Measurements from ENCODE around the gene ABHD16B.
A peak's percentile ranks its signal among the peaks of the same experiment; 100 is the strongest.
"Not testable (repeated sequence)": the region's sequence is repeated elsewhere in the genome, so short reads cannot be mapped to it uniquely, and the experiment has no call there.

The ABHD16B gene

GRCh38 chr20:63878899-63879663, 17.8 kb downstream of the ABHD16B start:
- DNase-seq (ENCODE audit: low read depth) = no peak

DNA sequence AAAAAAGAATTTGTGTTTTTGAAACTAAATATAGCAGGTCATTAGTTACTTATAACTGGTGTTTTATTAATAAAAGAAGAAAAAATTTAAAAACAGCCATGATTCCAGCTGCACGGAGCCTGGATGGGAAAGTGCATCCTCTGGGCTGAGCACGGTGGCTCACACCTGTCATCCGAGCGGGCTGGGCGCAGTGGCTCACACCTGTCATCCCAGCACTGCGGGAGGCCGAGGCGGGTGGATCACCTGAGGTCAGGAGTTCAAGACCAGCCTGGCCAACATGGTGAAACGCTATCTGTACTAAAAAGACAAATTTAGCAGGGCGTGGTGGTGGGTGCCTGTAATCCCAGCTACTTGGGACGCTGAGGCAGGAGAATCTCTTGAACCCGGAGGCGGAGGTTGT, 19.6 kb downstream of the ABHD16B start:
- not testable (repeated sequence) for DNase-seq (ENCODE audit: low read depth)

GRCh38 chr20:63881451-63882226, 20.3 kb downstream of the ABHD16B start:
- no peak for DNase-seq (ENCODE audit: low read depth)

- DNase-seq (ENCODE audit: low read depth) = no peak
These were observed 21.2 kb downstream of the ABHD16B start for GRCh38 chr20:63882257-63883200.

GRCh38 chr20:63883201-63883593, 21.9 kb downstream of the ABHD16B start:
- no peak for DNase-seq (ENCODE audit: low read depth)

DNA sequence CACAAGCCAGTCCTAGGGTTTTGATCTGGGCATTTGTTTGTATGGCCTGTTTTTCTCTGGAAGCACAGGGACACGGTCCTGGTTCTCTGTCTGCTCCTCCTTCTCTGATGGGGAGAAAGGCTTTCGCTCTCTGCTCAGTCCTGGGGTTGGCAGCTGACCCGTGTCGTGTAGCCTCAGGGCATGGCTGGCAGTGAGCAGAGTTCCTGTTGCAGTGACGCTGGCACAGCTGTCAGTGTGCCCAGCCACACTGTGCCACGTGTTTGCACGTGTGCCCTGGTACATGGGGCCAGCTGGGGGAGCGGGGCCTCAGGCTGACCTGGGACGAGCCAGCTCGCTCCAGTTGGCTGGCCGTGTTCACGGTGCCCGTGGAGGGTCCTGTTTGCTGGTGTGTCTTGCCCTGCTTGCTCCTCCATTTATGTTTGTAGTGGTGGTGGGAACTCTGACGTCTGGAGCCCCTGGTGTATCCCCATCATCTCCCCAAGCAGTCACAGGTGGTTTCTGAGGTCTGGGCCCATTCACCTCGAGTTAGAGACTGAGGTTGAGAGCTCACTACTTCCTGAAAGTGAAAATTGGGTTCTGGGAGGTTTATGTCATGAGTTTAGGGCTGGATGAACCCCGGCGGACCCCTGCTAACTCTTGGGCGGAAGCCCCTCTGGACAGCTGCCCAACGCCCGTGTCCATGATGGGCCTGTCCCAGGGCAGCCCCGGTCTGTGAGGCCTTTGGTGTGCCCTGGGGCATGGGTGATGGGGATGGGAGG, 23.4 kb downstream of the ABHD16B start:
- no peak for DNase-seq (ENCODE audit: low read depth)

GRCh38 chr20:63885264-63886053, 24.2 kb downstream of the ABHD16B start:
- no peak for DNase-seq (ENCODE audit: low read depth)

DNA sequence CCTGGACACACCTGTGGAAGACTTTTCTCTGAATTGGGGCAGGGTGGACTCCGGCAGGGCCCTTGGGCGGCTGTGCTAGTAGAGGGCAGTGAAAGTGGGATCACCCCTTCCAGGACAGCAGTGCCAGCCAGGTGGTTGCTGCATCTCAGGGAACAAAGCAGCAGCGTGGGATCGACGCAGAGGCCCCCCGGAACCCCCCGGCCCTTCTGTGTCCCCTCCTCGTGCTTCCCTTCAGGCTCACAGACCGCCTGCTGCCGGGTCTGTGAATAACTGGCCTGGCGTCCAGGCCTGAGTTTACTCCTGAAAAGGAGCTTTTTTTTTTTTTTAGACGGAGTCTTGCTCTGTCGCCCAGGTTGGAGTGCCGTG, 24.7 kb downstream of the ABHD16B start:
- no peak for DNase-seq (ENCODE audit: low read depth)

DNA sequence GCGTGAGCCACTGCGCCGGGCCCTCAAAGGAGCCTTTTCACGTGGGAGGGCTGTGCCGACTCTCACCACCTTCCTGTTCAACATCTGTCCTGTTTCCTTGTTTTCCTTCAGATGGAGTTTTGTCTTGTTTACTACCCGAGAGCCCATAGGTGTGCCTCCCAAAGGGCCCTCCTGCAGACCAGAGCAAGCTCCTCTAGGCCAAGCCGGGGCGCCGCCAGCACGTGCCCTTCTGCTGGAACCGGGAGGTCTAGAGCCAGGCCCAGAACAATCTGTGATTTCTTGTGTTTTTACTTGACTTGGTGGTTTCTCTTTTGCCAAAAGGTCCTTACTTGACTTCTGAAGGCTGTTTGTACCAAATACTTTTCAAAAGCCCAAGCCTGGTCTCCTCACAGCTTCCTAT, 25.6 kb downstream of the ABHD16B start:
- DNase-seq (ENCODE audit: low read depth) = no peak

GRCh38 chr20:63889241-63890200, 28.2 kb downstream of the ABHD16B start:
- DNase-seq (ENCODE audit: low read depth) = no peak

DNA sequence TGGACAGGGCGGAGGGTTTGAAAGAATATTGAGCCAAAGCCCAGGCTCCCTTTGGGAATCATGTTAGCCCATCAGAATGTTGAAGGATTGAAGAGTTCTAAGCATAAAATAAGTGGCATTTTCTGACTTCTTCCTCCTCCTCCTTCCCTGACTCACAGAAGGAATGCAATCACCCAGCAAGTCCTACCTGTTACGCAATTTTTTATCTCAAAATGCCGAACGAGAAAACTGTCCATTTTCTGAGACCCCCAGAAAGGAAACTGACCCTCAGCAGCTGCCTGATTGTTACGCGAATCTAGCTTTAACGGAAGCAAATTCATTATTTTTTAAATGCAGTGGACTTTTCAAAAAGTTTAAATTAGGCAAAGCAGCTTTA, 28.9 kb downstream of the ABHD16B start:
- DNase-seq (ENCODE audit: low read depth) = no peak

DNA sequence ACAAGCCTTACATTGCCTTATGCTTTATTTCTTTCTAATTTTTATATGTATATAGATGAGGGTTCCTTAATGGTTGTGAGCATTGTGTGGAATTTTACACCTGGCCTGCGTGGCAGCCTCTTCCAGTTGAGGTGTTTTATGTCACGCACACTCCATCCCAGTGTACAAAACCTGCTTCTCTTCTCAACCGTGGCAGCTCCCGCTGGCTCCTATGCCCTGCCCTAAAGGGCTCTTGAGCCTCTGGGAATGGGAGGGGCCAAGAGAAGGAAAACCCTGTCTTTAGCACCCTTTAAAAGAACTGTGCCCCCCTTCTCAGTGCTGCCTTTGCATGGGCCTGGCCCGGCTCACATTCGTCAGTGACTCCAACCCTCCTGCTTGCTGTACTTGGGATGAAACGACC, 29.3 kb downstream of the ABHD16B start:
- DNase-seq (ENCODE audit: low read depth) = no peak

DNA sequence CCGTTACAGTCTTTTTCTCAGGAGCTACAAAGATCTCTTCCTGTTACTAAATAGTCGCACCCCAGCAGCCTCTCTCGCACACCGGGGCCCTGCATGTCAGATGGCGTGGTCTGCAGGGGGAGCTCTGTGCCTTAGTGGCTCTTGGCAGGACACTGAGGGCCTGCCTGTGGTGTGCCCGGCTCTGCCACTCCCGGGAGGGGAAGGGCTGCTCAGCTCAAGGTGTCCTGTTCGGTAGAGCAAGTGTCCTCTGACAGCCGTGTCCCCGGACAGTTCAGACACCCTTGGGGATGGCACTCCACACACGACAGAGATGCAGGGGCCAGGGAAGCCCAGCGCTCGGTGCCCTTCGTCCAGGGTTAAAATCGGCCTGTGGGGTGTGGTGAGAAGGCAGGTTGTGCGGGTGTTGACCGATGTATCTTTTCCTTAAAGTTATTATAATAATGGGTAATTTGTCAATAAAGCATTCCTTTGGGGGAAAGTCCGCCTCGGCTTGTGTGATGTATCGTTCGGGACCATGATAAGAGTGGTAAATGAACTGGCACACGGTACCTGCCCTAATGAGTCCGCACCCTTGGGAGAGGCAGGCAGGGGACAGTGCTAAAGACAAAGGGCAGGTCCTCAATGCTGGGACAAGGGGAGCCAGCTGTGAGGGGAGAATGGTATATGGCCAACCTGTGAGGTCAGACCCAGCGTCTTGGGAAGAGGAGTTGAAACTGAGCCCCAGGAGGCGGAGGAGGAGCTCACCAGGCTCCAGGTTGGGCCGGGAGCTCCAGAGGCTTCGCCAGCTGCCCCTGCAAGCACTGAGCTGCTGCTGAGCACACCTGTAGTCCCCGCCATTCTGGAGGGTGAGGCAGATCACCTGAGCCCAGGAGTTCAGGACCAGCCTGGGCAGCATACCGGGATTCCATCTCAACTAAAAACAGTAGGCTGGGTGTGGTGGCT, 30.0 kb downstream of the ABHD16B start:
- no peak for DNase-seq (ENCODE audit: low read depth)

DNA sequence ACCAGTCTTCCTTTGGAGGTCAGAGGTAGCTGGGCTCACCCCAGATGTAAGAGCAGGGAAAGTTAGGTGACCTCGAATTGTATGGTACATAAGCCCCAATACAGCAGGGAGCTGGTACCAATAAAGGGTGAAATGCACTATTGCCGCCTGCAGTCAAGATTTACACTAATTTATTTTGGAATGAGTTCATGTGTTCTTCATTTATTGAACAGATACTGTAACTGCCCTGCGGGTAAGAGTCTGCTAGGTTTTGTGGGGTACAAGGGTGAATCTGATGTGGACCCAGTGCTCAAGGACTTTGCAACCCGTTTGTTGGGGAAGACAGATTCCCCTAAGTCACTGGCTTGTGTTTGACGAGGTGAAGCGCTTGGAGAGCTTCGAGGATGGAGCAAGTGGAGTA, 31.1 kb downstream of the ABHD16B start:
- DNase-seq (ENCODE audit: low read depth) = no peak

- DNase-seq (ENCODE audit: low read depth) = no peak
These were observed 32.7 kb downstream of the ABHD16B start for GRCh38 chr20:63893999-63894357.

DNA sequence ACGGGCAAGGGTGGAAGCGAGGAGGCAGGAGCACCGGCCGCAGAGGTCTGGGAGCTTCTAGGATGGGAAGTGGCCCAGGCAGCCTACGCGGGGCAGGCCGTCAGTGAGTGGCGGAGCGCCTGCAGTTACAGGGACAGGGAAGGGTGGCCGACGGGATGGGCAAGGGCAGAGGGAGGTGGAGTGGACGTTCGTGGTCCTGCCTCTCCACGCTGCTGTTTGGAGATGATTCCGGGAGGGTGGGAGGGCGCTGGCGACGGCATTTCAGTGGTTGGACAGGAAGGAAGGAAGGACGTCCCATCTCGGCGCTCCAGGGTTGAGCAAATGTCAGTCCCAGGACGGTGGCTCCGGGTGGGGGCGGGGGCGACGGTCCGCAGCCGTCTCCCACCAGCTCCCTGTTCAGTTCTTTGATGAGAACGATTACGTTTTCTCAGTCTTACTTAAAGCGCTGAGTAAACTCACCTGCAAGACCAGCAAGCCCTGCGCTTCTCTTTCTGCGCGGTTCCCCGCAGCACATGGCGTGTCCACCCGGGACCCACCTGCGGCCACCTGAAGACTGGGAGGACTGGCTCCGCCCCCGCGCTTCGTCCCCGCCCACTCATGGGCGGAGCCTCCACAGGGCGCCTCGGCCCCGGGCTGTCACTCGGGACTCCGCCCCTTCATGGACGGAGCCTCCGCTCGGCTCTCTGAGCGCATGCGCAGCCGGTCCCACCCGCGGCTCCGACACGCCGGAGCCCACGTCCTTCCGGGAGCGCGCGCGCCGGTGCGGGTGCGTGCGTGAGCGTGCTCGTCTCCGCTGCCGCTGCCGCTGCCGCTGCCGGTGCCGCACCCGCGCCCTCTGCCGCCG, 33.3 kb downstream of the ABHD16B start, which contains the start of gene DNAJC5:
Gene DNAJC5, plus strand, starts transcription at position 769 of the 844 bp plus-strand sequence. CDS start 33,220 bp downstream, outside the sequence.
- peak; percentile 94 for DNase-seq (ENCODE audit: low read depth)

DNA sequence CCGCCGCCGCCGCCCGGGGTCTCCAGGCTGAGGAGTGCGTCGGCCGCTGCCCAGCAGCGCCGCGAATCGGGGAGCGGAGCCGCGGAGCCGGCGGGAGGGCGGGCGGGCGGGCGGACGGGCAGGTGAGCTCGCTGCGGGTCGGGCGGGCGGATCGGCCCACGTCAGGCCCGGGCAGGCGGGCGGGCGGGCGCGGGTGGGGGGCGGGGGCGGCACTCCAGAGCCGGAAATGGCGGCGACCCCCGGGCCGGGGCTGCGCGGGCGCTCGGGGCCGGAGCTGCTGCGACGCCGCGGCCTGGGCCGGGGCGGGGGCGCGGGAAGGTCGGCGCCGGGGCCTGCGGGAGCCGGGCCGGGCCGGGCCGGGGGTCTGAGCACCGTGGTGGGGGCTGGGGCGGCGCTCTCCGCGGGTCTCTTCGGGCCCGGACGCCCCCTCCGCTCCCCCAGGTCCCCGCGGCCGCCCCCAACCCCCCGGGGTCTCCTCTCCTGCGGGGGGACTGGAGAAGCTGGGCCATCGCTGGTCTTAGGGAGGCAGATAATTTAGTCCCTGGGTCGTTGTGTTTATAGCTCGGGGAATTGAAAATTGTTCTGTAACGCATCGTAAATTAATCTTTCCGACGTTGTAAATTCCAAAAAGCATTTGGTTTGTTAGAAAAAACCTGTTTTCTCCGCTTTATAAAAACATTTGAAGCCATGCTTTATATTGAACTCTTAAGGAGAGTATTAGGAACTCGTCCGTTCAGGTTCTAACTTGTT, 34.1 kb downstream of the ABHD16B start:
- DNase-seq (ENCODE audit: low read depth) = no peak
